IPS-20b (cell line): Measurements from ENCODE around the gene PCCA.
"Not testable (repeated sequence)": the region's sequence is repeated elsewhere in the genome, so short reads cannot be mapped to it uniquely, and the experiment has no call there.

Experiments
- H3K27ac ChIP-seq: one replicate; pipeline ENCODE4 v1.5.1; 2013; ENCODE audit warnings: low read length
- H3K27me3 ChIP-seq: 2 replicates; pipeline ENCODE4 v1.6.1; 2013; ENCODE audit warnings: mild to moderate bottlenecking, low read length, inconsistent platforms; ENCODE audit not compliant: insufficient read depth
- H3K36me3 ChIP-seq: 2 replicates; pipeline ENCODE4 v1.6.1; 2013; ENCODE audit warnings: low read depth, mild to moderate bottlenecking, inconsistent platforms, low read length, moderate library complexity; ENCODE audit not compliant: insufficient read depth
- H3K4me1 ChIP-seq: 2 replicates; pipeline ENCODE4 v1.6.1; 2013; ENCODE audit warnings: mild to moderate bottlenecking, control low read depth, inconsistent platforms, low read length, moderate library complexity; ENCODE audit not compliant: insufficient read depth
- H3K4me3 ChIP-seq: 2 replicates; pipeline ENCODE4 v1.5.1; 2013; ENCODE audit warnings: mild to moderate bottlenecking, low read length, inconsistent platforms
- H3K9ac ChIP-seq: 2 replicates; pipeline ENCODE4 v1.6.1; 2013; ENCODE audit warnings: low read depth, mild to moderate bottlenecking, inconsistent platforms, low read length, moderate library complexity
- H3K9me3 ChIP-seq: 2 replicates; pipeline ENCODE4 v1.6.1; 2013; ENCODE audit warnings: mild to moderate bottlenecking, low read depth, low read length, inconsistent platforms; ENCODE audit not compliant: insufficient read depth

PCCA gene

DNA sequence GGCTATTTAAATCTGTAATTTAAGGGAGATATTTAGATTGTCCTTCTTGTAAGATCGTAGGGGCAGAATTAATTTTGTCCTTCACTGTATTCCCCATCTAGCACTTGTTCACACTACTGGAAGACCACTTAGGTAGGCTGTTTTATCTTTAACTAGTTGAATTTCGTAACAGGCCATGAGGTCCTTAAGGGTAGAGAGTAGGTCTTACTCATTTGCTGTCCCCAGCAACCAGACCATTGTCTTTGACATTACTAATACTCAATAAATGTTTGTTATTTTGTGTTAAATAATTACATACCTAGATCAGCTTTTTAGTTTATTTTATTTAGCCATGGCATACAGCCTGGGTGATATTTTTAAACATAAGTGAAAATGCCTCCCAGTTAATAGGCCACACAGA is 177.1 kb downstream of the PCCA start:
- Histone ChIP-seq H3K4me1 (no peaks in the 10 kb centered on the region), H3K27me3 (no peaks in the 10 kb centered on the region), H3K9me3 (no peaks in the 10 kb centered on the region), H3K36me3 (peaks cover 14% of the 10 kb centered on the region; the same call in 1 of the 2 replicates), H3K4me3 (no peak overlapping the region), H3K27ac (no peak overlapping the region), H3K9ac (no peak overlapping the region)

DNA sequence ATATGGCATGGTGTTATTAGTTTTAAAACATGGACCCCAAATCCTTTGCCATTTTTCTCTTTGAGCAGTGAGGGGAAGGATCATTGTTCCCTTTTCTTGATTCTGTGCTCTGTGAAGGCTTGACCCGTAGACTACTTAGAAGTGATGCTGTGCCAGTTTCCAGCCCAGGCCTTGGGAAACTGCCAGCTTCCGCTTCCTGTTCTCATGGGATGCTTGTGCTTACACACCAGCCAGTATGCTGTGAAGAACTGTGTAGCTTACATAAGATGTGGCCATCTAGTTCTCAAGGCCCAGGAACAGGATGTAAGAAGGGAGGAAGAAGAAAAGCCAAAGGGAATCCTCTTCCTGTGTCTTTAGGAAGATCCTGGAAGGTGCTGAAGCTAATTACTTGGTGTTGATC is 180.9 kb downstream of the PCCA start:
- Histone ChIP-seq H3K4me1 (no peaks in the 10 kb centered on the region), H3K27ac (no peak overlapping the region), H3K27me3 (no peaks in the 10 kb centered on the region), H3K9me3 (no peaks in the 10 kb centered on the region), H3K4me3 (no peak overlapping the region), H3K36me3 (peaks cover 21% of the 10 kb centered on the region), H3K9ac (no peak overlapping the region)

DNA sequence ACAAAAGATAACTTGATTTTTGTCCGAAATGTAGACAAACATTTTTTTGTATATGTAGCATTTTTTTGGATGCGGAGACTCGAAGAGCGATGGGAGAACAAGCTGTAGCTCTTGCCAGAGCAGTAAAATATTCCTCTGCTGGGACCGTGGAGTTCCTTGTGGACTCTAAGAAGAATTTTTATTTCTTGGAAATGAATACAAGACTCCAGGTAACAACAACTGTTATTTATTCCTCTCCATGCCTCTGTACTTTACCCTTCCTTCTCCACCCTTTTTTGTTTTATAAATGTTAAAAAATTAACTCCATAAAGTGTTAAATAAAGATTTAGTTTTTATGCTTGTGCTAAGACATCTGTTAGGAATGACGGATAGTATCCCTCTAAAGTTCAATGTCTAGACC is 184.2 kb downstream of the PCCA start:
- H3K9ac ChIP-seq, result no peak overlapping the region
- no peaks in the 10 kb centered on the region for H3K27me3 ChIP-seq
- H3K36me3 ChIP-seq, result peaks cover 16% of the 10 kb centered on the region
- H3K9me3 ChIP-seq, result no peaks in the 10 kb centered on the region
- no peak overlapping the region for H3K27ac ChIP-seq
- peaks cover 2% of the 10 kb centered on the region; the same call in 1 of the 2 replicates for H3K4me1 ChIP-seq
- H3K4me3 ChIP-seq, result no peak overlapping the region

DNA sequence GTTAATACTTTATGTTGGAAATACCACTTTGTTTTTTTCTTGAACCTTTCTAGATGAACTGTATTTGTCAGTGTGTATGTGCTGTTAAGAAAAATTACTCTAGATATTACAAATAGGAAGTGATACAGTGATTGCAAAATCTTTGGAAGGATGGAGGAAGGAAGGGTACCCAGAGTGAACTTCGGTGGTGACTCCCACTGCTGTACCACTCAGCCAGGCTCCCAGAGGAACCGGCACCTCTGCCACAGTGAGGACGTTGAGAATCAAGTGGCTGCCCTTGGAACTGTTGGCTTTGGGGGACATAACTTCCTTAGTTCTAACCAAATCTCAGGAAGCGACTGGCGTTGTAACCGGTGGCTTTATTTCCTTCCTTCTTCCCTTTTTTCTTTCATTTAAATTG is 184.7 kb downstream of the PCCA start:
- H3K9me3 ChIP-seq, result no peaks in the 10 kb centered on the region
- no peak overlapping the region for H3K27ac ChIP-seq
- no peak overlapping the region for H3K4me3 ChIP-seq
- peaks cover 2% of the 10 kb centered on the region; the same call in 1 of the 2 replicates for H3K4me1 ChIP-seq
- H3K36me3 ChIP-seq, result peaks cover 12% of the 10 kb centered on the region
- H3K27me3 ChIP-seq, result no peaks in the 10 kb centered on the region
- H3K9ac ChIP-seq, result no peak overlapping the region

DNA sequence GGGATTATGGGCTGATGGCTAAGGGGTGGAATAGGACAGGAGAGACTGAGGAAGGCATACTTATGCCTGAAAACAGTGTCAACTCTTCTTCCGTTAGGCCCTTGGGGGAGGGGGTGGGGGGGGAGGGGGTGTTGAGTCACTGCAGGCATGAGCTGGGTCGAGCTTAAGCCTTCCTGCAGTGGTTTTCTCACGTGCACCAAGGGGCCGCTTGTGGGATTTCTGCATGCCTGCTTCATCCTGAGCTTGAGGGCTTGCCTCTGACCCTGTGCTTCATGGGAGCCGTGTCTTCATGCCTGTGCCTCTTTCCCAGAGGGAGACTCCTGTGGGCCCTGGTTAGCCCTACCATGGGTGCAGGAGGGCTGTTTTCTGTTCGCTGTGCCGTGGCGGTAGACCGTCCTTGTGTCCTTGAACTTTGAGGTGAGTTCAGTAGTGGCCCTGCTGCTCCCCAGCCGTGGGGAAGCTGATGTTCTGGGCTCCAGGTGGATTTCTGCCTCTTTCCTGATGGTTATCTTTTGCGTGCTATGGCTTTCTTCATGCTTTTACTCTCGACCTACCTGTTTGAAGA is 186.1 kb downstream of the PCCA start:
- H3K4me3 ChIP-seq, result no peak overlapping the region
- no peaks in the 10 kb centered on the region for H3K27me3 ChIP-seq
- peaks cover 8% of the 10 kb centered on the region for H3K36me3 ChIP-seq
- no peak overlapping the region for H3K9ac ChIP-seq
- no peak overlapping the region for H3K27ac ChIP-seq
- H3K4me1 ChIP-seq, result peaks cover 2% of the 10 kb centered on the region; the same call in 1 of the 2 replicates
- no peaks in the 10 kb centered on the region for H3K9me3 ChIP-seq

DNA sequence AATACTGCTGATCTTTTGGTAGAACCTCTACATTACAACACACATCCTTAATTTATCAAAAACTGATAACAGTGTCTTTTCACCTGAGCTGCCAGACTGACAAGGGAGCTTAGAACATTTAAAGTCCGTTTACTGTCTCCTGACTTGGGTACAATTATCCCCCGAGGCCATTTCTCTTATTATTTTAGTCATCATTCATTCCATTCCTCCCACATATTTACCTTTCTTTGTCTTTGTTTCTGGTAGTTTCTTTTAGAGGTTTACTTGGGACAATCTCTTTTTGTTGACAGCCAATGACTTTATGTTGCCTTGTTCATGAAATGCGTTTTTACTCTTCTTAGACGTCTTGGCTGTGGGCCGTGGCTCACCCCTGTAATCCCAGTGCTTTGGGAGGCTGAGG is 186.9 kb downstream of the PCCA start:
- H3K9me3 ChIP-seq, result no peaks in the 10 kb centered on the region; the same call in 1 of the 2 replicates
- no peak overlapping the region for H3K27ac ChIP-seq
- H3K27me3 ChIP-seq, result no peaks in the 10 kb centered on the region
- no peak overlapping the region for H3K9ac ChIP-seq
- no peak overlapping the region for H3K4me3 ChIP-seq
- peaks cover 2% of the 10 kb centered on the region; the same call in 1 of the 2 replicates for H3K4me1 ChIP-seq
- peaks cover 13% of the 10 kb centered on the region for H3K36me3 ChIP-seq

DNA sequence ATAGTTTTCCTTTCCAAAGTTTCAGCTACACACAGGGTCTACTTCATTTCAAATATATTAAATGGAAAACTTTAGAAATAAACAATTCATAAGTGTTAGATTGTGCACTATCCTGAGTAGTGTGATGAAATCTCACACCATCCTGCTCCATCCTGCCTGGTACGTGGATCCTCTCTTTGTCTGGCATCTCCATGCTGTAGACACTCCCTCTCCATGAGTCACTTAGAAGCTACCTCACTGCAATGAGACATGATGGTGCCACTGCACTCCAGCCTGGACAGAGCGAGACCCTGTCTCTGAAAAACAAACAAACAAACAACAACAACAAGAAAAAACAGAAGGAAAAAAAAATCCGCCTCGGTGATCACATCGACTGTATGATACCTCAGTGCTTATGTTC is 191.8 kb downstream of the PCCA start:
- H3K27ac ChIP-seq, result no peak overlapping the region
- H3K36me3 ChIP-seq, result peaks cover 13% of the 10 kb centered on the region; the same call in 1 of the 2 replicates
- no peak overlapping the region for H3K4me3 ChIP-seq
- H3K9ac ChIP-seq, result no peak overlapping the region
- no peaks in the 10 kb centered on the region; the same call in 1 of the 2 replicates for H3K9me3 ChIP-seq
- H3K27me3 ChIP-seq, result no peaks in the 10 kb centered on the region
- no peaks in the 10 kb centered on the region for H3K4me1 ChIP-seq

DNA sequence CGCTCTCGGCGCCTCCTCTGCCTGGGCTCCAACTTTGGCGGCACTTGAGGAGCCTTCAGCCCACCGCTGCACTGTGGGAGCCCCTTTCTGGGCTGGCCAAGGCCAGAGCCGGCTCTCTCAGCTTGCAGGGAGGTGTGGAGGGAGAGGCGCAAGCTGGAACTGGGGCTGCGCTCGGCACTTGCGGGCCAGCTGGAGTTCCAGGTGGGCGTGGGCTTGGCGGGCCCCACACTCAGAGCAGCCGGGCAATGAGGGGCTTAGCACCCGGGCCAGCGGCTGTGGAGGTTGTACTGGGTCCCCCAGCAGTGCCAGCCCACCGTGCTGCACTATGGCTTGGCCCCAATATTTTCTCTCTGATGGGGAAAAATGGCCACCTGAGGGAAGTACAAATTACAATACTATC is 193.4 kb downstream of the PCCA start:
- not testable (repeated sequence) for H3K27me3 ChIP-seq, H3K9me3 ChIP-seq, H3K27ac ChIP-seq, H3K4me3 ChIP-seq, H3K4me1 ChIP-seq, H3K9ac ChIP-seq
- peaks cover 13% of the 10 kb centered on the region; the same call in 1 of the 2 replicates for H3K36me3 ChIP-seq

DNA sequence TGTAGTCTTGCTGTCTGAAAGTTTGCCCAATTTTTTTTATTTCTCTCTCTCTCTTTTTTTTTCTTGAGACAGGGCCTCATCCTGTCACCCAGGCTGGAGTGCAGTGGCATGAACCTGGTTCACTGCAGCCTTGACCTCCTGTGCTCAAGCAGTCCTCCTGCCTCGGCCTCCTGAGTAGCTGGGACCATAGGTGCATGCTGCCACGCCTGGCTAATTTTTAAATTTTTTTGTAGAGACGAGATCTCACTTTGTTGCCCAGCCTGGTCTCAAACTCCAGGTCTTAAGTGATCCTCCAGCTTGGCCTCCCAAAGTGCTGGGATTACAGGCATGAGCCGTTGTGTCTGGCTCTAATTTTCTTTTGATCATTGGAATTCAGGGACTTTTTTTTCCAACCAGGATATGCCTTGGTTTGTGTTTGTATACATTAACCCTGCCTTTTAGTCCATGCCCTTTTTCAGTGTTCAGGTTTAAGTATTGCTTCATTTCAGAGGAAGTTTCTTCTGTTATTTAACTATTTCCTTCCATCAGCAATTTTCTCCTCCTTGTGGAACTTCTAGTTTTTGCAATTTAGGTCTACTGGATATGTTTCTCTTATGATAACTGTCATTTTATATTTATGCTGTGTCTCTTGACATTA is 201.4 kb downstream of the PCCA start:
- no peaks in the 10 kb centered on the region for H3K9me3 ChIP-seq

DNA sequence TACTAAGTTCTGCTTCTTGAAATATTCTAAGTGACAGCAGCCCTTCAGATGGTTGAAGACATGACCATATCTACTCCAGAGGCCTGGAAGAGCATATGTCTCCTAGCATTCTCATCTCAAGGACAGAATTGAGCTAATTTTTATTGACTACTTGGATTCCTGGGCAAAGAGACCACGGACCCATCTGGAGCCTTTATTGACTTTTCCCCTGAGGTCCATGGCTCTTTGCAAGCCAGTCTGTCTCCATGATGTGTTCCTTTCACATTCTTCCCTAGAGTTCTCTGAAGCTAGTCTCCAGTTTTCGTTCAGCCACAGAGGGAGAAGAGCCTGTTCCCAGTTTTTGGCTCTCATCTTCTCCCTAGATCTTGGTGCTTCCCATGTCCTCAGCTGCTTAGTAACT is 202.7 kb downstream of the PCCA start:
- no peak overlapping the region for H3K4me3 ChIP-seq
- no peaks in the 10 kb centered on the region for H3K4me1 ChIP-seq
- 0 out of 2 replicates have a peak, but pooled peaks cover 3% of the 10 kb centered on the region for H3K36me3 ChIP-seq
- H3K27ac ChIP-seq, result no peak overlapping the region
- no peaks in the 10 kb centered on the region for H3K9me3 ChIP-seq
- H3K27me3 ChIP-seq, result no peaks in the 10 kb centered on the region
- H3K9ac ChIP-seq, result no peak overlapping the region

More for the DNA sequence above, 201.4 kb downstream of the PCCA start:
- no peak overlapping the region for H3K4me3 ChIP-seq
- H3K27ac ChIP-seq, result no peak overlapping the region
- H3K36me3 ChIP-seq, result 0 out of 2 replicates have a peak, but pooled peaks cover 3% of the 10 kb centered on the region
- no peaks in the 10 kb centered on the region for H3K4me1 ChIP-seq
- H3K27me3 ChIP-seq, result no peaks in the 10 kb centered on the region
- H3K9ac ChIP-seq, result no peak overlapping the region

DNA sequence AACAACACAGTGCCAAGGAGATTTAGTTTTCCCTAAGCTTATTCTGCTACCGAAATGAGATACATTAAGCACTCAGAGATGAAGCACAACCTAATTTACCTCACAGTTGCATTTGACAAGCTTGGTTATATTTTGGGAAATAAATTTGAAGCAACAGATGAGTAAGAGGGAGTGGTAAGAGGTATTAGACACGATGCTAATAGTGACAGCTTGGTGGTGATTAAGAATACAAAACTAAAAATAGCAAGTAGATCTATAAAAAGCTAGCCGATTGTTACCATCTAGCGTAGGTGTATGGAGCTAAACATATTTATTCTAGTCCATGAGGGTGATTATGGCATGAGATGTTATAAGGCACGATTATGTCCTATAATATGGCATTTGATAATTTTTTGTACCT is 208.5 kb downstream of the PCCA start:
- no peaks in the 10 kb centered on the region for H3K36me3 ChIP-seq
- no peak overlapping the region for H3K9ac ChIP-seq
- H3K4me1 ChIP-seq, result peaks cover 10% of the 10 kb centered on the region; the same call in 1 of the 2 replicates
- no peak overlapping the region for H3K27ac ChIP-seq
- H3K9me3 ChIP-seq, result no peaks in the 10 kb centered on the region
- no peaks in the 10 kb centered on the region for H3K27me3 ChIP-seq
- no peak overlapping the region for H3K4me3 ChIP-seq

DNA sequence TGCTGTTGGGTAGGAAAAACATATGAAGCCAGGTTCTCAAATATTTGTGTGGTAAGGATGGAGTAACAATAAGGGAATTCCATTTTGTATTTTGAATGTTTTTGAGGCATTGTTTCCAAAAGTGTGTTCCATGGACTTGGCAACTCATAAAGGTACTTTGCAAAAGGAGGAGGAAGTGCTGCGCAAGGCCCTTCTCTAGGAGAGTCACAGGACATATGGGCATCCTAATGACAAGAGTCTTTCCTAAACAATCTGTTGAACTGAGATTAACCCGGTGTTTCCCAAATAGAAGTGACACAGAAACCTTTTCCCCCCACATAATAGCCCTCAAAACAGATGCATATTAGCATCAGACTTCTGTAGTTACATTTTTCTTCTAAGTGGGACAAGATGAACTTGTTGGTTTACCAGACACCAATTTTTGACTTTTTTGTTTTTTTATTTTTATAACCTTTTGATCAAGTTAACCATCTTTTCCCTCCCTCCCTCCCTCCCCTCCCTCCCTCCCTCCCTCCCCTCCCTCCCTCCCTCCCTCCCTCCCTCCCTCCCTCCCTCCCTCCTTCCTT is 209.3 kb downstream of the PCCA start:
- Histone ChIP-seq H3K9ac (no peak overlapping the region), H3K27ac (no peak overlapping the region), H3K4me3 (no peak overlapping the region)

More for the DNA sequence above, 209.3 kb downstream of the PCCA start:
- Histone ChIP-seq H3K9me3 (no peaks in the 10 kb centered on the region), H3K27me3 (no peaks in the 10 kb centered on the region), H3K36me3 (no peaks in the 10 kb centered on the region), H3K4me1 (peaks cover 10% of the 10 kb centered on the region; the same call in 1 of the 2 replicates)
